ENCODE results near the gene SPEM1.

The SPEM1 gene

GRCh38 chr17:7429722-7430121, 9.6 kb downstream of the SPEM1 start:
- TF ChIP-seq CTCF (IDR thresholded peaks at IDR 0.05; ENCODE audit: low read depth, low read length), result no peak
- no peak for DNase-seq (ENCODE audit: extremely low read depth, low read depth)

DNA sequence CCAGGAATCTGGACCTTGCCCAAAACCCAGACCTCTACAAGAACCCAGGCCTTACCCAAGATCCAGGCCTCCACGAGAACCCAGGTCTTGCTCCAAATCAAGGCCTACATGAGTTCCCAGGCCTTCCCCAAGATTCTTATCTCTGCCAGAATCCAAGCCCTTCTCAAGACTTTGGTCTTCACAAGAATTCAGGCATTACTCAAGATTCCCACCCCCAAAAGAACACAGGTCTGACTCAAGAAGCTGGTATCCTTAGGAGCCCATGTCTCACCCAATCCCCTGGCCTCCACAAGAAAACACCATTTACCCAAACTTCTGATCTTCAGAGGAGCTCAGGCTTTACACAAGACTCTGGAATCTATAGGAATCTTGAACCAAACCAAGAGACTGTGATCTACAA, 11.1 kb downstream of the SPEM1 start:
- DNase-seq (ENCODE audit: extremely low read depth, low read depth), result no peak
- TF ChIP-seq CTCF (IDR thresholded peaks at IDR 0.05; ENCODE audit: low read depth, low read length), result no peak

- DNase-seq (ENCODE audit: extremely low read depth, low read depth), result no peak
- no peak for TF ChIP-seq CTCF (IDR thresholded peaks at IDR 0.05; ENCODE audit: low read depth, low read length)
Measured at GRCh38 chr17:7432296-7432695, 12.2 kb downstream of the SPEM1 start.

DNA sequence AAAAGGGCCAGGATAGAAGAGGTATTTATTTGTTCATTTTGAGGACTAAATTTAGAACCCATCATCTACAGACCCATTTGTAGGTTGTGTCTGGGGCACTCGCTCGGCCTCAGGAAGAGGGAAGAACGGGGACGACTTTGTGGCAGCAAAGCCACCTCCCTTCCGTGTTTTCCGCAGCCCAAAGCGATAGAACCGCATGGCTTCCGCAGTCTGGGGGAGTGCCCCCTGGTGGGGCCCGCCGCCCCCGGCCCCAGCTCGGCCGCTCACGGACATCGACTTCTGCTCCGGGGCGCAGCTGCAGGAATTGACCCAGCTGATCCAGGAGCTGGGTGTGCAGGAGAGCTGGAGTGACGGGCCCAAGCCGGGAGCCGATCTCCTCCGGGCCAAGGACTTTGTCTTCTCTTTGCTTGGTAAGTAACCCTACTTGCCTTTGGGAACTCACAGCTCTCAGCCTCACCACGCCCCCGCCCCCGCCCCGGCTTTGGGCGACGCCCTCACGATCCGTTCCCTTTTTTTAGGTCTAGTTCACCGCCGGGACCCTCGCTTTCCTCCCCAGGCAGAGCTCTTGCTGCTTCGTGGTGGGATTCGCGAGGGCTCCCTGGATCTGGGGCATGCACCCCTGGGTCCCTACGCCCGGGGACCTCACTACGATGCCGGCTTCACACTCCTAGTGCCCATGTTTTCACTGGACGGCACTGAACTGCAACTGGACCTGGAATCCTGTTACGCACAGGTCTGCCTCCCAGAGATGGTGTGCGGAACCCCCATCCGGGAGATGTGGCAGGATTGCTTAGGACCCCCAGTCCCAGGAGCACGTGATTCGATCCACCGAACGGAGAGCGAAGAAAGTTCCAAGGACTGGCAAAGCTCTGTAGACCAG, 15.8 kb downstream of the SPEM1 start:
- TF ChIP-seq CTCF (IDR thresholded peaks at IDR 0.05; ENCODE audit: low read depth, low read length), result no peak; the same call in 1 of the 2 replicates
- DNase-seq (ENCODE audit: extremely low read depth, low read depth), result no peak

GRCh38 chr17:7436556-7437368, 16.6 kb downstream of the SPEM1 start:
- peak; percentile 47 for DNase-seq (ENCODE audit: extremely low read depth, low read depth)
- peak; percentile 57 for TF ChIP-seq CTCF (IDR thresholded peaks at IDR 0.05; ENCODE audit: low read depth, low read length)

DNA sequence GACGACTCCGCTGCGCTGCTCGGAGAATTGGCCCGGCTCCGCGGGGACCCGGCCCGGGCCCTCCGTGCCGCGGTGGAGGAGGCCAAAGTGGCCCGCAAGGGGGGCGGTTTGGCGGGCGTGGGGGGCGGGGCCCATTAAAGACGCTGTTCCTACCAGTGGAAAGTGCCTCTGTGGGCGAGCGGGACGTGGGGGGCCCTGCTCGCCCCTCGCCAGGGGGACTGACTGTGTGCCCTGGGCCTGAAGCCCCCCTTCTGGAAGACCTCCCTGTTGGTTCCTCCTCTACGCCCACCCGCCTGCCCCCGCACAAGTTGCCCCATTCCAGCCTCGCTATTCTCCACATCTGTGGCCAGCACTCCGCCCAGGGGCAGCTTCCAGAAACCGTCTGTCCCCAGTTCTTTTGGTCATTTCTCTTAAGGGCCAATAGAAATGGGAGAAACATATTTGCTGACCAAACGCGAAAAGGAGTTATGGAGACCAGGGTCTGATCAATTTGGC, 17.3 kb downstream of the SPEM1 start:
- TF ChIP-seq CTCF (IDR thresholded peaks at IDR 0.05; ENCODE audit: low read depth, low read length), result no peak
- DNase-seq (ENCODE audit: extremely low read depth, low read depth), result no peak
